Loucy (cell line): ENCODE data around the gene TNNC2.

ENCODE experiments used
- H2AFZ ChIP-seq: fragments of 200-600 bp; sonication (generic); 2 replicates; pipeline ENCODE4 v1.6.0; 2016; ENCODE audit warnings: antibody characterized with exemption, mild to moderate bottlenecking, low read length, moderate library complexity
- H3F3A ChIP-seq: fragments of 200-600 bp; 2 replicates; pipeline ENCODE4 v1.6.0; 2016; ENCODE audit warnings: antibody characterized with exemption, low read depth, mild to moderate bottlenecking
- H3K27me3 ChIP-seq: fragments of 200-600 bp; sonication (generic); 2 replicates; pipeline ENCODE4 v1.6.1; 2014; ENCODE audit warnings: low read length, mild to moderate bottlenecking; ENCODE audit not compliant: insufficient read depth, poor library complexity, severe bottlenecking
- H3K36me3 ChIP-seq: fragments of 200-600 bp; sonication (generic); 2 replicates; pipeline ENCODE4 v1.6.1; 2016; ENCODE audit warnings: low read length; ENCODE audit not compliant: insufficient read depth
- H3K4me1 ChIP-seq: fragments of 200-600 bp; sonication (generic); 2 replicates; pipeline ENCODE4 v1.5.1; 2014; ENCODE audit warnings: low read length, mild to moderate bottlenecking; ENCODE audit not compliant: insufficient read depth, poor library complexity, severe bottlenecking
- H3K4me2 ChIP-seq: fragments of 200-600 bp; sonication (generic); 2 replicates; pipeline ENCODE4 v1.6.0; 2014; ENCODE audit warnings: antibody characterized with exemption, low read length, low read depth, mild to moderate bottlenecking; ENCODE audit not compliant: poor library complexity, severe bottlenecking
- H3K4me3 ChIP-seq: fragments of 200-600 bp; sonication (generic); 2 replicates; pipeline ENCODE4 v1.5.1; 2014; ENCODE audit warnings: low read length, mild to moderate bottlenecking, mixed read lengths; ENCODE audit not compliant: poor library complexity, severe bottlenecking
- H3K79me2 ChIP-seq: fragments of 200-600 bp; sonication (generic); 2 replicates; pipeline ENCODE4 v1.6.1; 2014; ENCODE audit warnings: low read length; ENCODE audit not compliant: insufficient read depth
- H3K9ac ChIP-seq: fragments of 200-600 bp; sonication (generic); 2 replicates; pipeline ENCODE4 v1.6.0; 2014; ENCODE audit warnings: mild to moderate bottlenecking, low read depth, low read length, moderate library complexity; ENCODE audit not compliant: poor library complexity, severe bottlenecking
- H3K9me2 ChIP-seq: fragments of 200-600 bp; sonication (generic); replicated peaks from 2 replicates; pipeline ENCODE4 v1.6.1; 2016; ENCODE audit warnings: low read depth, low read length, mixed read lengths
- H3K9me3 ChIP-seq: fragments of 200-600 bp; sonication (generic); 2 replicates; pipeline ENCODE4 v1.6.1; 2014; ENCODE audit warnings: mild to moderate bottlenecking, antibody characterized with exemption, low read length, low read depth; ENCODE audit not compliant: insufficient read depth
- H4K20me1 ChIP-seq: fragments of 200-600 bp; sonication (generic); 2 replicates; pipeline ENCODE4 v1.6.0; 2014; ENCODE audit warnings: antibody characterized with exemption, low read length, mild to moderate bottlenecking; ENCODE audit not compliant: insufficient read depth, poor library complexity, severe bottlenecking
- CTCF ChIP-seq: fragments of 200-600 bp; sonication (generic); conservative IDR thresholded peaks from 2 replicates; pipeline ENCODE4 v1.5.1; 2014; ENCODE audit warnings: mild to moderate bottlenecking, antibody characterized with exemption, low read length
- EZH2phosphoT487 ChIP-seq: fragments of 200-600 bp; IDR thresholded peaks from 2 replicates; pipeline ENCODE4 v1.6.1; 2018; ENCODE audit warnings: antibody characterized with exemption, mild to moderate bottlenecking, moderate library complexity, borderline replicate concordance

TNNC2 gene

DNA sequence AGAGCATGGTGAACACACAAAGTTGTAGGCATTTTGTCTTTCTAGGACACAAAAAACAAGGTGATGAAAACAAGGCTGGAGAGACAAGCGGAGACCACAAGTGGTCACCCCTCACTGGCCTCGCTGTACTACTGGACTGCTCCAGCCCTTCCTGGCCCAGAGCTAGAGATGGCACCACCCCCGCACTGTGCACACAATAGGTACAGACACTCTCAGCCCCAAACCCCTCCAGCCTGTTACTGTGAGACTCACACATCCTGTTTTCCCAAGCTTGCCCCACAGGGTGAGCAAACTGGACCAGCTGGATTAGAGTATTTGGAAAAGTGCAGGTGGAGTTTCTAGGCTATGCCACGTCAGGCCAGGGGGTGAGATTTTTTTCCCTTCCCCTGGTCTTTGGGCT is 45.5 kb upstream of the TNNC2 start:
- Histone ChIP-seq H3K4me1 (no peaks in the 10 kb centered on the region), H3K79me2 (no peaks in the 10 kb centered on the region), H3K27me3 (no peaks in the 10 kb centered on the region), H3K9me3 (no peaks in the 10 kb centered on the region), H3F3A (no peaks in the 10 kb centered on the region), H4K20me1 (no peaks in the 10 kb centered on the region), H3K4me2 (no peak overlapping the region), H3K9ac (no peak overlapping the region), H3K36me3 (peaks cover 9% of the 10 kb centered on the region; the same call in 1 of the 2 replicates), H3K9me2 (no peaks in the 10 kb centered on the region), H2AFZ (no peak overlapping the region), H3K4me3 (no peak overlapping the region)
- no peak for TF ChIP-seq CTCF
- no peak for TF ChIP-seq EZH2phosphoT487

GRCh38 chr20:45867819-45868176 is 40.7 kb upstream of the TNNC2 start:
- H3F3A ChIP-seq: no peaks in the 10 kb centered on the region
- no peaks in the 10 kb centered on the region for H3K27me3 ChIP-seq
- no peaks in the 10 kb centered on the region for H3K4me1 ChIP-seq
- 0 out of 2 replicates have a peak, but pooled peaks cover 3% of the 10 kb centered on the region for H3K79me2 ChIP-seq
- H3K4me3 ChIP-seq: no peak overlapping the region
- no peaks in the 10 kb centered on the region for H3K9me3 ChIP-seq
- H2AFZ ChIP-seq: no peak overlapping the region
- H4K20me1 ChIP-seq: no peaks in the 10 kb centered on the region
- TF ChIP-seq EZH2phosphoT487: no peak
- no peak for TF ChIP-seq CTCF
- no peaks in the 10 kb centered on the region for H3K36me3 ChIP-seq
- no peak overlapping the region for H3K4me2 ChIP-seq
- no peak overlapping the region for H3K9ac ChIP-seq
- H3K9me2 ChIP-seq: no peaks in the 10 kb centered on the region

DNA sequence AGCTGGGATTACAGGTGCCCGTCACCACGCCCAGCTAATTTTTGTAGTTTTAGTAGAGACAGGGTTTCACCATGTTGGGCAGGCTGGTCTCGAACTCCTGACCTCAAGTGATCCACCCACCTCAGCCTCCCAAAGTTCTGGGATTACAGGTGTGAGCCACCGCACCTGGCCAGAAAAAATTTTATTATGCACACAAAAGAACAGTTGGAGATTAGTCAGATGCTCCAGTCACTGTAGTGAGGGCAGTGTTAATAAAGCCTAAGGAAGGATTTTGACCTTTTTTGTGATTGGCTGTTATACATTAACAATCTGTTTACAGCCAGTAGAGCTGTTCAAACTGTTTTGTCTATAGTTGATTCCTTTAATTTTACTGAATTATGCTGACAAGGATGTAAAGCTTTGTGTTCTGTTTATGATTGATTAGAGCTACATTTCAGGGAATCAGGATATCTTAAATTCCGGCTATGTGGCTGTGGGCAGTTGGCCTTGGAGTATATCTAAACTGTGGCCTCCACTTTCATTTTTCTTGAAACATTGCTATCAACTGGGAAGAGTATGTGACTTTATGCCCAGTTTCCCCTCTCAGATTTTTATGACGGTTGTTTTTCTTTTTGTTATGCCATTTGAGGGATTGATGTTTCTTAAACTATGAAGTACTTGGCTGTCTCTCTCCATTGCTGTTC is 40.2 kb upstream of the TNNC2 start:
- Histone ChIP-seq H3K9ac (no peak overlapping the region), H3K4me1 (no peaks in the 10 kb centered on the region), H2AFZ (no peak overlapping the region), H3K9me2 (no peaks in the 10 kb centered on the region), H3K79me2 (0 out of 2 replicates have a peak, but pooled peaks cover 3% of the 10 kb centered on the region), H3K27me3 (no peaks in the 10 kb centered on the region), H3K36me3 (no peaks in the 10 kb centered on the region), H4K20me1 (no peaks in the 10 kb centered on the region), H3F3A (no peaks in the 10 kb centered on the region), H3K4me3 (no peak overlapping the region), H3K4me2 (no peak overlapping the region), H3K9me3 (no peaks in the 10 kb centered on the region)
- TF ChIP-seq CTCF: no peak
- no peak for TF ChIP-seq EZH2phosphoT487
